ENCODE measurements around the gene CACNA1I. TPM values are rescaled to one million over a fixed set of nuclear protein-coding genes. Genes with fewer than 3 reads are reported as not detected.

CACNA1I gene
- total RNA-seq, 1 experiment from 2014 or later, result 0.90 TPM

- no peaks in the 10 kb centered on the region for H3K27me3 ChIP-seq (replicated peaks; ENCODE audit: insufficient read depth, low read depth, low read length, poor library complexity)
- no TSS peak for BruUV-seq (replicated peaks)
- H3K27ac ChIP-seq (ENCODE audit: low read depth, low read length, poor library complexity, severe bottlenecking), result no peak overlapping the region
- ChIA-PET POLR2A (ENCODE audit: low non-redundant PET) (no interaction called here), CTCF (no interaction called here)
- peak; percentile 23 for DNase-seq (ENCODE audit: low spot score)
- H3K36me3 ChIP-seq (ENCODE audit: insufficient read depth, low read length, poor library complexity, severe bottlenecking), result no peaks in the 10 kb centered on the region
- H3K9me3 ChIP-seq (ENCODE audit: low read depth, low read length, poor library complexity, severe bottlenecking), result no peaks in the 10 kb centered on the region
- H3K4me3 ChIP-seq (ENCODE audit: low read depth, low read length, poor library complexity, severe bottlenecking), result no peak overlapping the region
- no peaks in the 10 kb centered on the region for H3K4me1 ChIP-seq (ENCODE audit: insufficient read depth, low read length, poor library complexity, severe bottlenecking)
- TF ChIP-seq EZH2 (IDR thresholded peaks at IDR 0.05; ENCODE audit: borderline replicate concordance, low read depth, low read length, poor library complexity, severe bottlenecking), result no peak
- TF ChIP-seq CTCF (conservative IDR thresholded peaks at IDR 0.05; ENCODE audit: low read depth, low read length), result no peak
- intact Hi-C loops (cut with micrococcal nuclease; ENCODE audit: unreplicated experiment), result no loop called here
These were observed 110.7 kb downstream of the CACNA1I start for GRCh38 chr22:39681038-39681861.

- Histone ChIP-seq H3K27me3 (replicated peaks; ENCODE audit: insufficient read depth, low read depth, low read length, poor library complexity) (no peaks in the 10 kb centered on the region), H3K27ac (ENCODE audit: low read depth, low read length, poor library complexity, severe bottlenecking) (no peak overlapping the region), H3K4me3 (ENCODE audit: low read depth, low read length, poor library complexity, severe bottlenecking) (no peak overlapping the region), H3K4me1 (ENCODE audit: insufficient read depth, low read length, poor library complexity, severe bottlenecking) (no peaks in the 10 kb centered on the region), H3K9me3 (ENCODE audit: low read depth, low read length, poor library complexity, severe bottlenecking) (no peaks in the 10 kb centered on the region), H3K36me3 (ENCODE audit: insufficient read depth, low read length, poor library complexity, severe bottlenecking) (no peaks in the 10 kb centered on the region)
- CTCF ChIA-PET, result no interaction called here
- POLR2A ChIA-PET (ENCODE audit: low non-redundant PET), result no interaction called here
- TF ChIP-seq EZH2 (IDR thresholded peaks at IDR 0.05; ENCODE audit: borderline replicate concordance, low read depth, low read length, poor library complexity, severe bottlenecking) (no peak), CTCF (conservative IDR thresholded peaks at IDR 0.05; ENCODE audit: low read depth, low read length) (no peak)
- no peak for DNase-seq (ENCODE audit: low spot score)
- intact Hi-C loops (cut with micrococcal nuclease; ENCODE audit: unreplicated experiment), result no loop called here
- BruUV-seq (replicated peaks), result no TSS peak
These were observed 112.4 kb downstream of the CACNA1I start for GRCh38 chr22:39682994-39683393.

- Histone ChIP-seq H3K36me3 (ENCODE audit: insufficient read depth, low read length, poor library complexity, severe bottlenecking) (no peaks in the 10 kb centered on the region), H3K27ac (ENCODE audit: low read depth, low read length, poor library complexity, severe bottlenecking) (no peak overlapping the region), H3K9me3 (ENCODE audit: low read depth, low read length, poor library complexity, severe bottlenecking) (no peaks in the 10 kb centered on the region), H3K4me1 (ENCODE audit: insufficient read depth, low read length, poor library complexity, severe bottlenecking) (no peaks in the 10 kb centered on the region), H3K4me3 (ENCODE audit: low read depth, low read length, poor library complexity, severe bottlenecking) (no peak overlapping the region), H3K27me3 (replicated peaks; ENCODE audit: insufficient read depth, low read depth, low read length, poor library complexity) (no peaks in the 10 kb centered on the region)
- DNase-seq (ENCODE audit: low spot score), result no peak
- intact Hi-C loops (cut with micrococcal nuclease; ENCODE audit: unreplicated experiment), result no loop called here
- no TSS peak for BruUV-seq (replicated peaks)
- ChIA-PET CTCF (no interaction called here), POLR2A (ENCODE audit: low non-redundant PET) (no interaction called here)
- TF ChIP-seq CTCF (conservative IDR thresholded peaks at IDR 0.05; ENCODE audit: low read depth, low read length) (no peak), EZH2 (IDR thresholded peaks at IDR 0.05; ENCODE audit: borderline replicate concordance, low read depth, low read length, poor library complexity, severe bottlenecking) (no peak)
These were observed 113.1 kb downstream of the CACNA1I start for GRCh38 chr22:39683639-39684038.
